ENCODE measurements around the gene C2orf80. TPM values are rescaled to one million over a fixed set of nuclear protein-coding genes. Genes with fewer than 3 reads are reported as not detected.

C2orf80 gene
- 1.6 TPM for polyA plus RNA-seq (2013, experiment 1 of 2)
- 1.2 TPM for polyA plus RNA-seq (2013, experiment 2 of 2)

DNA sequence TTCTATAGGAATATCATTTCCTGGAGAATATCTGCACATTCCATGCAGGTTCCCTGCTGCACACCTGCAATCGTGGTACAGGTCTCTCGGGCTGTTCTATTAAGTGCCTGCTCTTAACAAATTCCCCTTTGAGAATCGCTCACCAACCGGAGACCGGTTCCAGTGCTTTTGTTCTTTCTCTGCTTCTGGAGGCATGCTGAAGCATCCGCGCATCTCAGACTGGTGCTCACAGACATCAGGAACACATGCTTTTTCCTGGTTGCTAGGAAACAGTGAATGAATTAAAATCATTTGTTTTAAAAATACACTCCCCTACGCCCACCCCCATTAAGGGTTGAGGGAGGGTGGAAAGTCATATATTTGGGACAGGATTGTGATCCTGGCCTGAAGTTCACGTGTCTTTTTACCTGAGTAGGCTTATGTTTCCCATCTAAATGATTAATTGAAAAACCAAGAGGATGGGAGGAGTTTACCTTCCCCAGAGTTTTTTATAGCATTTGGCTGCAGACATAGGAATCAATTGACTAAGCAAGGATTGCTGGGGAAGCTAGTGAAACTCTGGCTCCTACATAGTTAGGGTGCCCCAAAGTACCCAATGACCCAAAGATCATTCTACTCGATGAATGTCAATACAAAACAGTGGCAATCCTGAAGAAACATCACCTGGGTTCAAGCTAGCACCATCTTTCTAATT lies at the start of gene C2orf80:
C2orf80 (minus strand) TSS at position 221 of the 694 bp plus-strand sequence. CDS start 3,044 bp downstream, outside the sequence.
- peak within 1 kb of the TSS; percentile 84 for H3K27ac ChIP-seq (replicated peaks; ENCODE audit: low read length)
- H3K4ac ChIP-seq (ENCODE audit: low read length) = no peak within 1 kb of the TSS
- H3K4me1 ChIP-seq (ENCODE audit: control insufficient read depth in 2 of 2, insufficient read depth in 1 of 2, low read depth in 1 of 2, low read length in 2 of 2) = peaks cover 17 to 46% of the 10 kb centered on the region in 2 donors
- H3K18ac ChIP-seq (ENCODE audit: low read length) = no peak within 1 kb of the TSS
- H3K79me1 ChIP-seq (ENCODE audit: low read depth, low read length) = no peaks in the 10 kb centered on the region
- H2BK12ac ChIP-seq (ENCODE audit: low read length) = peak within 1 kb of the TSS; percentile 75
- no peak within 1 kb of the TSS for H3K14ac ChIP-seq (ENCODE audit: low read length)
- H2BK120ac ChIP-seq (ENCODE audit: low read depth, low read length) = no peak within 1 kb of the TSS
- no peak within 1 kb of the TSS for H3K23ac ChIP-seq (ENCODE audit: low read depth, low read length, poor library complexity)
- no peak within 1 kb of the TSS for H4K8ac ChIP-seq (ENCODE audit: low read depth, low read length)
- H2BK15ac ChIP-seq (ENCODE audit: low read length) = no peak within 1 kb of the TSS
- peak within 1 kb of the TSS; percentile 69 for H2AFZ ChIP-seq (ENCODE audit: low read length)
- no peak within 1 kb of the TSS for H4K91ac ChIP-seq (ENCODE audit: low read depth, low read length, poor library complexity)
- no CpG with 5 or more reads among the region's 10 CpGs for WGBS, 2 donors (ENCODE audit: extremely low coverage in 2 of 2, insufficient read length in 2 of 2, insufficient replicate concordance in 1 of 2)
- H3K27me3 ChIP-seq (ENCODE audit: control insufficient read depth in 3 of 3, insufficient read depth in 3 of 3, low read depth in 1 of 3, low read length in 3 of 3) = no peaks in the 10 kb centered on the region
- no peaks in the 10 kb centered on the region for H3K36me3 ChIP-seq (replicated peaks in 1 of 2; ENCODE audit: control insufficient read depth in 2 of 2, insufficient read depth in 2 of 2, low read length in 2 of 2)
- H2BK5ac ChIP-seq (ENCODE audit: low read length) = no peak within 1 kb of the TSS
- H3K4me3 ChIP-seq (ENCODE audit: low read length in 2 of 2) = peak within 1 kb of the TSS in 1 of 2 donors; percentile 37
- no peak within 1 kb of the TSS for H2AK5ac ChIP-seq (ENCODE audit: low read depth, low read length)
- peak within 1 kb of the TSS; percentile 3 for H3K9ac ChIP-seq (ENCODE audit: low read depth, low read length, poor library complexity)
- DNase-seq (ENCODE audit: low spot score) = peak; percentile 37
- H3K9me3 ChIP-seq (replicated peaks in 1 of 2; ENCODE audit: control insufficient read depth in 2 of 2, insufficient read depth in 1 of 2, low read depth in 1 of 2, low read length in 2 of 2) = no peaks in the 10 kb centered on the region
- peak within 1 kb of the TSS; percentile 34 for H3K4me2 ChIP-seq (ENCODE audit: insufficient read depth, low read length, poor library complexity, severe bottlenecking)

DNA sequence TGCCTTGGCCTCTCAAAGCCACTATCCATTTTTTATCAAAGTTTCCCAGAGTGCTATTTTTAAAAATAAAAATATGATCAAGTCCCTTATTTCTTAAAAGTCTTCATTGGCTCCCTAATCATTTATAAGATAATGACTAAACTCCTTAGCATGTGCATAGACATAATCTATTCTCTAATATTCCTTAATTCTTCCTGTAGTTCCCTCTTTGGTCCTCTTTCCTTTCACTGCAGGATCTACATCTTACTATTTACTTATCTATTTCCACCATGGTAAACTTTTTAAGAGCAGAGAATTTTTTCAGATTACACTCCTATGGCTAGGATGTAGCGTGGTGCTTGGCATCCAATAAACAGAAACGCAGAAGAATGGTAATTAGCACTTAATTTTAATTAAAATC lies 46.0 kb upstream of the C2orf80 start:
- H3K23ac ChIP-seq (ENCODE audit: low read depth, low read length, poor library complexity) = no peak overlapping the region
- no peak overlapping the region for H4K91ac ChIP-seq (ENCODE audit: low read depth, low read length, poor library complexity)
- H3K36me3 ChIP-seq (replicated peaks in 1 of 2; ENCODE audit: control insufficient read depth in 2 of 2, insufficient read depth in 2 of 2, low read length in 2 of 2) = peaks cover 23 to 51% of the 10 kb centered on the region in 2 donors
- peaks cover 0 to 5% of the 10 kb centered on the region in 2 donors for H3K9me3 ChIP-seq (replicated peaks in 1 of 2; ENCODE audit: control insufficient read depth in 2 of 2, insufficient read depth in 1 of 2, low read depth in 1 of 2, low read length in 2 of 2)
- no peak overlapping the region for H3K18ac ChIP-seq (ENCODE audit: low read length)
- H3K9ac ChIP-seq (ENCODE audit: low read depth, low read length, poor library complexity) = no peak overlapping the region
- DNase-seq (ENCODE audit: low spot score) = no peak
- H3K14ac ChIP-seq (ENCODE audit: low read length) = no peak overlapping the region
- no peak overlapping the region for H3K4me3 ChIP-seq (ENCODE audit: low read length in 2 of 2)
- no peak overlapping the region for H2BK120ac ChIP-seq (ENCODE audit: low read depth, low read length)
- no peak overlapping the region for H3K4ac ChIP-seq (ENCODE audit: low read length)
- H2BK5ac ChIP-seq (ENCODE audit: low read length) = no peak overlapping the region
- no peak overlapping the region for H3K27ac ChIP-seq (replicated peaks; ENCODE audit: low read length)
- peaks cover 2% of the 10 kb centered on the region for H3K79me1 ChIP-seq (ENCODE audit: low read depth, low read length)
- no peak overlapping the region for H2BK15ac ChIP-seq (ENCODE audit: low read length)
- no CpG with 5 or more reads among the region's 2 CpGs for WGBS, 2 donors (ENCODE audit: extremely low coverage in 2 of 2, insufficient read length in 2 of 2, insufficient replicate concordance in 1 of 2)
- no peak overlapping the region for H3K4me2 ChIP-seq (ENCODE audit: insufficient read depth, low read length, poor library complexity, severe bottlenecking)
- no peaks in the 10 kb centered on the region for H3K4me1 ChIP-seq (ENCODE audit: control insufficient read depth in 2 of 2, insufficient read depth in 1 of 2, low read depth in 1 of 2, low read length in 2 of 2)
- no peak overlapping the region for H2BK12ac ChIP-seq (ENCODE audit: low read length)
- no peak overlapping the region for H2AFZ ChIP-seq (ENCODE audit: low read length)
- no peak overlapping the region for H4K8ac ChIP-seq (ENCODE audit: low read depth, low read length)
- no peak overlapping the region for H2AK5ac ChIP-seq (ENCODE audit: low read depth, low read length)
- no peaks in the 10 kb centered on the region for H3K27me3 ChIP-seq (ENCODE audit: control insufficient read depth in 3 of 3, insufficient read depth in 3 of 3, low read depth in 1 of 3, low read length in 3 of 3)

DNA sequence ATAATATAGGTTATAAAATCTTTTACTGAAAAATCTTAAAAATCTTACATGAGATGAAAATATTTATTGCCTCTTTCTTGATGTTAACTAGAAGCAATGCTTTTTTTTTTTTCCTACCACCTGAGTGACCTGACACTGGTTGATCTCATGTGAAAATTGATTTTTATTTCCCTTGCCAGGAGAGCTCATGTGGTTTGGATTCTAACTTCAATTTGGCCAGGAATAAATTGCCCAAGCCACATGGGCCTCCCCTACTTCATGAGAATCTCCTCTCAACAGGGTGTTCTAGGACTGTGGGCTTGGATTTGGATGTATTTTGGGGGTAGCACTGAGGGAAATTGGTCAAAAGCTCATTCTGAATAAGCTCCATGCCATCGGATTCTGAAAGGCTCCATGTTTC lies 45.0 kb upstream of the C2orf80 start:
- Histone ChIP-seq H2BK5ac (ENCODE audit: low read length) (no peak overlapping the region), H3K14ac (ENCODE audit: low read length) (no peak overlapping the region), H4K8ac (ENCODE audit: low read depth, low read length) (no peak overlapping the region), H2AK5ac (ENCODE audit: low read depth, low read length) (no peak overlapping the region), H3K36me3 (replicated peaks in 1 of 2; ENCODE audit: control insufficient read depth in 2 of 2, insufficient read depth in 2 of 2, low read length in 2 of 2) (peaks cover 18 to 40% of the 10 kb centered on the region in 2 donors), H3K9me3 (replicated peaks in 1 of 2; ENCODE audit: control insufficient read depth in 2 of 2, insufficient read depth in 1 of 2, low read depth in 1 of 2, low read length in 2 of 2) (peaks cover 0 to 5% of the 10 kb centered on the region in 2 donors), H3K27me3 (ENCODE audit: control insufficient read depth in 3 of 3, insufficient read depth in 3 of 3, low read depth in 1 of 3, low read length in 3 of 3) (no peaks in the 10 kb centered on the region), H3K27ac (replicated peaks; ENCODE audit: low read length) (no peak overlapping the region), H3K4me1 (ENCODE audit: control insufficient read depth in 2 of 2, insufficient read depth in 1 of 2, low read depth in 1 of 2, low read length in 2 of 2) (no peaks in the 10 kb centered on the region), H3K18ac (ENCODE audit: low read length) (no peak overlapping the region), H4K91ac (ENCODE audit: low read depth, low read length, poor library complexity) (no peak overlapping the region), H3K4ac (ENCODE audit: low read length) (no peak overlapping the region), H3K9ac (ENCODE audit: low read depth, low read length, poor library complexity) (no peak overlapping the region), H3K23ac (ENCODE audit: low read depth, low read length, poor library complexity) (no peak overlapping the region), H2BK120ac (ENCODE audit: low read depth, low read length) (no peak overlapping the region), H3K4me3 (ENCODE audit: low read length in 2 of 2) (no peak overlapping the region), H3K4me2 (ENCODE audit: insufficient read depth, low read length, poor library complexity, severe bottlenecking) (no peak overlapping the region), H2AFZ (ENCODE audit: low read length) (no peak overlapping the region), H2BK12ac (ENCODE audit: low read length) (no peak overlapping the region), H2BK15ac (ENCODE audit: low read length) (no peak overlapping the region), H3K79me1 (ENCODE audit: low read depth, low read length) (peaks cover under 1% of the 10 kb centered on the region)
- no CpG with 5 or more reads among the region's 1 CpG for WGBS, 2 donors (ENCODE audit: extremely low coverage in 2 of 2, insufficient read length in 2 of 2, insufficient replicate concordance in 1 of 2)
- DNase-seq (ENCODE audit: low spot score) = no peak

DNA sequence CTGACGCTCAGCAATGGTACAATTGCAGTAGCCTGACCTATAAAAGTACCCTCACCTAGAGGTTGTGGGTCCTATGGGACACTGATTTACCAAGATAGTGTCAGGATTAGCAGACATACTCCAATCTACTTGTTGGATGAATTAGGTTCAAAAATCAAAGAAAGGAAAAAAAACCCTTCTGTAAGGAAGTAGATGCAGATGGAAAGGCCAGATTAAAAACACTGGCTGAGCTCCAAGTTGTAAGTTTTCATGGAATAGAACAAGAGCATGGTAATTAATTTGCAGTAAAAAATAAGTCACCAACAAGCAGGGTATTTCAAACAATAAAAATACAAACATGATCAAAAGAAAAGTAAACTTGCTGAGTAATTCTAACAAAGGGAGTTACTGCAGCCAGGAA lies 38.6 kb upstream of the C2orf80 start:
- no peak overlapping the region for H3K14ac ChIP-seq (ENCODE audit: low read length)
- H3K79me1 ChIP-seq (ENCODE audit: low read depth, low read length) = no peaks in the 10 kb centered on the region
- H3K18ac ChIP-seq (ENCODE audit: low read length) = no peak overlapping the region
- no peak for DNase-seq (ENCODE audit: low spot score)
- no peak overlapping the region for H4K91ac ChIP-seq (ENCODE audit: low read depth, low read length, poor library complexity)
- WGBS, 2 donors (ENCODE audit: extremely low coverage in 2 of 2, insufficient read length in 2 of 2, insufficient replicate concordance in 1 of 2) = no CpG with 5 or more reads among the region's 1 CpG
- H3K36me3 ChIP-seq (replicated peaks in 1 of 2; ENCODE audit: control insufficient read depth in 2 of 2, insufficient read depth in 2 of 2, low read length in 2 of 2) = no peaks in the 10 kb centered on the region
- no peak overlapping the region for H3K4me2 ChIP-seq (ENCODE audit: insufficient read depth, low read length, poor library complexity, severe bottlenecking)
- H3K4me3 ChIP-seq (ENCODE audit: low read length in 2 of 2) = no peak overlapping the region
- H3K9ac ChIP-seq (ENCODE audit: low read depth, low read length, poor library complexity) = no peak overlapping the region
- H3K4me1 ChIP-seq (ENCODE audit: control insufficient read depth in 2 of 2, insufficient read depth in 1 of 2, low read depth in 1 of 2, low read length in 2 of 2) = no peaks in the 10 kb centered on the region
- H2AK5ac ChIP-seq (ENCODE audit: low read depth, low read length) = no peak overlapping the region
- H2BK12ac ChIP-seq (ENCODE audit: low read length) = no peak overlapping the region
- H2AFZ ChIP-seq (ENCODE audit: low read length) = no peak overlapping the region
- H3K4ac ChIP-seq (ENCODE audit: low read length) = no peak overlapping the region
- H2BK5ac ChIP-seq (ENCODE audit: low read length) = no peak overlapping the region
- no peak overlapping the region for H3K27ac ChIP-seq (replicated peaks; ENCODE audit: low read length)
- no peaks in the 10 kb centered on the region for H3K27me3 ChIP-seq (ENCODE audit: control insufficient read depth in 3 of 3, insufficient read depth in 3 of 3, low read depth in 1 of 3, low read length in 3 of 3)
- H3K9me3 ChIP-seq (replicated peaks in 1 of 2; ENCODE audit: control insufficient read depth in 2 of 2, insufficient read depth in 1 of 2, low read depth in 1 of 2, low read length in 2 of 2) = peaks cover 0 to 5% of the 10 kb centered on the region in 2 donors
- H2BK120ac ChIP-seq (ENCODE audit: low read depth, low read length) = no peak overlapping the region
- no peak overlapping the region for H4K8ac ChIP-seq (ENCODE audit: low read depth, low read length)
- H2BK15ac ChIP-seq (ENCODE audit: low read length) = no peak overlapping the region
- H3K23ac ChIP-seq (ENCODE audit: low read depth, low read length, poor library complexity) = no peak overlapping the region

Measured in neuronal stem cell (in vitro differentiated cells).